MM.1S (cell line): ENCODE measurements around the gene EXOC3L1.

Experiments
- EZH2 ChIP-seq: fragments of 300-600 bp; sonication (generic); optimal IDR thresholded peaks from 2 replicates; pipeline ENCODE3; 2017; ENCODE audit warnings: low read depth, mild to moderate bottlenecking, antibody characterized with exemption, low read length, mixed read lengths
- EZH2phosphoT487 ChIP-seq: fragments of 300-600 bp; sonication (generic); IDR thresholded peaks from 2 replicates; pipeline ENCODE4 v1.6.1; 2018; ENCODE audit warnings: antibody characterized with exemption, low read length
- TF ChIP-seq, protein P1 (sequence below): fragments of 300-600 bp; sonication (generic); IDR thresholded peaks from 2 replicates; pipeline ENCODE4 v1.5.1; 2016; ENCODE audit warnings: antibody characterized with exemption, low read length, mixed read lengths

GRCh38 chr16:67157892-67158635 lies 31.9 kb downstream of the EXOC3L1 start:
- no peak for TF ChIP-seq EZH2
- TF ChIP-seq, protein P1, sequence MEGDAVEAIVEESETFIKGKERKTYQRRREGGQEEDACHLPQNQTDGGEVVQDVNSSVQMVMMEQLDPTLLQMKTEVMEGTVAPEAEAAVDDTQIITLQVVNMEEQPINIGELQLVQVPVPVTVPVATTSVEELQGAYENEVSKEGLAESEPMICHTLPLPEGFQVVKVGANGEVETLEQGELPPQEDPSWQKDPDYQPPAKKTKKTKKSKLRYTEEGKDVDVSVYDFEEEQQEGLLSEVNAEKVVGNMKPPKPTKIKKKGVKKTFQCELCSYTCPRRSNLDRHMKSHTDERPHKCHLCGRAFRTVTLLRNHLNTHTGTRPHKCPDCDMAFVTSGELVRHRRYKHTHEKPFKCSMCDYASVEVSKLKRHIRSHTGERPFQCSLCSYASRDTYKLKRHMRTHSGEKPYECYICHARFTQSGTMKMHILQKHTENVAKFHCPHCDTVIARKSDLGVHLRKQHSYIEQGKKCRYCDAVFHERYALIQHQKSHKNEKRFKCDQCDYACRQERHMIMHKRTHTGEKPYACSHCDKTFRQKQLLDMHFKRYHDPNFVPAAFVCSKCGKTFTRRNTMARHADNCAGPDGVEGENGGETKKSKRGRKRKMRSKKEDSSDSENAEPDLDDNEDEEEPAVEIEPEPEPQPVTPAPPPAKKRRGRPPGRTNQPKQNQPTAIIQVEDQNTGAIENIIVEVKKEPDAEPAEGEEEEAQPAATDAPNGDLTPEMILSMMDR = no peak
- no peak for TF ChIP-seq EZH2phosphoT487
